Neural progenitor cell (in vitro differentiated cells): ENCODE measurements around the gene NUTM2G.
"Not testable (repeated sequence)": the region's sequence is repeated elsewhere in the genome, so short reads cannot be mapped to it uniquely, and the experiment has no call there.

Source experiments
- CTCF ChIP-seq: fragments of 200-600 bp; sonication (generic); IDR thresholded peaks from 2 replicates; pipeline ENCODE4 v1.5.1; 2017; ENCODE audit warnings: antibody characterized with exemption, mild to moderate bottlenecking
- EZH2 ChIP-seq: fragments of 200-600 bp; sonication (generic); IDR thresholded peaks from 2 replicates; pipeline ENCODE4 v1.6.1; 2017; ENCODE audit warnings: antibody characterized with exemption, mild to moderate bottlenecking, moderate library complexity
- EZH2phosphoT487 ChIP-seq: fragments of 200-600 bp; sonication (generic); IDR thresholded peaks from 2 replicates; pipeline ENCODE4 v1.6.1; 2017; ENCODE audit warnings: antibody characterized with exemption

- not testable (repeated sequence) for TF ChIP-seq CTCF, EZH2, EZH2phosphoT487
These were observed 5.5 kb downstream of the NUTM2G start for GRCh38 chr9:96934097-96934496.
